Measurements from ENCODE around the gene PRR30. TPM values are rescaled to one million over a fixed set of nuclear protein-coding genes. Genes with fewer than 3 reads are reported as not detected.
A peak's percentile ranks its signal among the peaks of the same experiment; 100 is the strongest.

The PRR30 gene
- total and polyA plus RNA-seq, 2 of the 4 experiments (the other 2 are of a cell fraction) = not detected

- peak overlapping the region; percentile 57; the same call in 1 of the 2 replicates for H3K56ac ChIP-seq (ENCODE audit: extremely low read depth, insufficient read depth, low read length)
- CTCF ChIA-PET = interaction anchor here (1.0 to 1.4 kb wide), 8 partner anchors 7 to 52 kb away, joined by 3 to 9 read pairs (median 4); no protein-coding TSS in a partner anchor
- H3K4me1 ChIP-seq (ENCODE audit: control insufficient read depth, insufficient read depth, low read length) = peaks cover 9% of the 10 kb centered on the region
- H4K8ac ChIP-seq (ENCODE audit: low read depth in 2 of 2, low read length in 2 of 2) = no peak overlapping the region
- peak overlapping the region; percentile 21 for H2AFZ ChIP-seq (replicated peaks; ENCODE audit: low read length, poor library complexity)
- peaks cover 14% of the 10 kb centered on the region for H3K9me1 ChIP-seq (ENCODE audit: insufficient read depth, low read length)
- no peak overlapping the region for H2AK5ac ChIP-seq (ENCODE audit: low read depth, low read length)
- peak overlapping the region; percentile 52; the same call in 1 of the 2 replicates for H3K23ac ChIP-seq (ENCODE audit: low read depth, low read length)
- H3K18ac ChIP-seq (ENCODE audit: low read depth, low read length) = no peak overlapping the region
- in situ Hi-C loops (cut with MboI; ENCODE audit: low sequenced_read_pairs) = no loop called here
- H3K9ac ChIP-seq (ENCODE audit: low read depth, low read length) = peak overlapping the region; percentile 63
- H3K14ac ChIP-seq (replicated peaks; ENCODE audit: low read depth, low read length) = peak overlapping the region; percentile 4; the same call in 1 of the 2 replicates
- no peak for TF ChIP-seq BHLHE40 (IDR thresholded peaks at IDR 0.05; ENCODE audit: low read depth, low read length)
- TF ChIP-seq ELK1 (IDR thresholded peaks at IDR 0.05; ENCODE audit: borderline replicate concordance, low read depth, low read length) = no peak
- no peak for TF ChIP-seq RAD21 (IDR thresholded peaks at IDR 0.05; ENCODE audit: low read length)
- WGBS, 2 experiments (ENCODE audit: extremely low coverage in 2 of 2, insufficient read length in 1 of 2) = 60% methylated on average over 7 of the region's 14 CpGs; no CpG with 5 or more reads in 1 of the 2 experiments
- peaks cover 3% of the 10 kb centered on the region; the same call in 1 of the 2 replicates for H3K27me3 ChIP-seq (ENCODE audit: control insufficient read depth, insufficient read depth, low read length)
- H3K4me2 ChIP-seq (ENCODE audit: low read depth, low read length) = peak overlapping the region; percentile 75
- H4K91ac ChIP-seq (ENCODE audit: insufficient read depth, low read depth, low read length) = no peak overlapping the region
- peaks cover 15% of the 10 kb centered on the region for H4K20me1 ChIP-seq (ENCODE audit: insufficient read depth, low read length)
- no peak overlapping the region for H2BK15ac ChIP-seq (ENCODE audit: low read depth, low read length)
- H2AK9ac ChIP-seq (replicated peaks; ENCODE audit: low read depth, low read length, poor library complexity) = no peak overlapping the region
- peak overlapping the region; percentile 79 for H3K4me3 ChIP-seq (ENCODE audit: insufficient read depth, low read depth, low read length)
- H2BK120ac ChIP-seq (ENCODE audit: low read depth, low read length) = no peak overlapping the region
- no peak for DNase-seq
- dilution Hi-C loops (cut with HindIII; ENCODE audit: low sequenced_read_pairs, unreplicated experiment) = no loop called here
- peaks cover 14 to 27% of the 10 kb centered on the region in 2 experiments for H3K79me1 ChIP-seq (ENCODE audit: low read depth in 1 of 2, low read length in 2 of 2)
- H2BK5ac ChIP-seq (ENCODE audit: low read depth, low read length, poor library complexity, severe bottlenecking) = no peak overlapping the region
- no peaks in the 10 kb centered on the region for H3K9me3 ChIP-seq (ENCODE audit: control insufficient read depth, insufficient read depth, low read length)
- no peak overlapping the region for H3K27ac ChIP-seq (ENCODE audit: insufficient read depth, low read length)
- H2BK20ac ChIP-seq (ENCODE audit: low read depth, low read length) = no peak overlapping the region
- POLR2A ChIA-PET (ENCODE audit: unreplicated experiment) = no interaction called here
- no peak for ATAC-seq (ENCODE audit: low read depth)
- peaks cover 34% of the 10 kb centered on the region for H3K36me3 ChIP-seq (ENCODE audit: control insufficient read depth, insufficient read depth, low read length)
- H4K5ac ChIP-seq (ENCODE audit: low read depth, low read length) = no peak overlapping the region
- no TSS peak for BruUV-seq (replicated peaks)
- intact Hi-C loops (cut with micrococcal nuclease) = no loop called here
- no peak overlapping the region for H3K4ac ChIP-seq (ENCODE audit: low read depth, low read length)
Measured at GRCh38 chr2:27133195-27133875, 5.9 kb downstream of the PRR30 start.

Measured in IMR-90 (cell line).